Measurements from ENCODE around the gene GALNT9.
A peak's percentile ranks its signal among the peaks of the same experiment; 100 is the strongest.

The GALNT9 gene

GRCh38 chr12:132342251-132343227 is 13.2 kb upstream of the GALNT9 start:
- H3K4me1 Mint-ChIP-seq = no peaks in the 10 kb centered on the region
- peaks cover 13% of the 10 kb centered on the region for H3K27me3 Mint-ChIP-seq
- no peak overlapping the region for H3K27ac Mint-ChIP-seq
- no peak for DNase-seq
- CTCF ChIA-PET = no interaction called here
- H3K36me3 Mint-ChIP-seq = no peaks in the 10 kb centered on the region
- peaks cover 8% of the 10 kb centered on the region for H3K9me3 Mint-ChIP-seq
- no peak overlapping the region for H3K4me3 Mint-ChIP-seq

- Mint-ChIP-seq H3K4me1 (no peaks in the 10 kb centered on the region), H3K4me3 (no peak overlapping the region), H3K9me3 (peaks cover 8% of the 10 kb centered on the region), H3K36me3 (no peaks in the 10 kb centered on the region), H3K27me3 (peaks cover 13% of the 10 kb centered on the region), H3K27ac (no peak overlapping the region)
- CTCF ChIA-PET = interaction anchor here (0.6 kb wide), 1 partner anchor 783 kb away, joined by 3 read pairs; no protein-coding TSS in a partner anchor
- no peak for DNase-seq
Measured at GRCh38 chr12:132341318-132342050, 12.1 kb upstream of the GALNT9 start.

- Mint-ChIP-seq H3K36me3 (no peaks in the 10 kb centered on the region), H3K9me3 (peaks cover 9% of the 10 kb centered on the region), H3K4me1 (no peaks in the 10 kb centered on the region), H3K4me3 (no peak overlapping the region), H3K27me3 (peaks cover 13% of the 10 kb centered on the region), H3K27ac (no peak overlapping the region)
- no peak for DNase-seq
- CTCF ChIA-PET = no interaction called here
Measured at GRCh38 chr12:132340266-132341035, 11.1 kb upstream of the GALNT9 start.

GRCh38 chr12:132339856-132340255 is 10.5 kb upstream of the GALNT9 start:
- H3K27me3 Mint-ChIP-seq = peaks cover 13% of the 10 kb centered on the region
- CTCF ChIA-PET = no interaction called here

GRCh38 chr12:132338781-132339180 is 9.4 kb upstream of the GALNT9 start:
- CTCF ChIA-PET = no interaction called here
- Mint-ChIP-seq H3K4me3 (no peak overlapping the region), H3K36me3 (no peaks in the 10 kb centered on the region), H3K9me3 (peaks cover 12% of the 10 kb centered on the region), H3K27me3 (peaks cover 12% of the 10 kb centered on the region), H3K4me1 (no peaks in the 10 kb centered on the region), H3K27ac (no peak overlapping the region)
- DNase-seq = no peak

More at GRCh38 chr12:132339856-132340255, 10.5 kb upstream of the GALNT9 start:
- no peak overlapping the region for H3K27ac Mint-ChIP-seq
- no peak overlapping the region for H3K4me3 Mint-ChIP-seq
- DNase-seq = no peak
- H3K9me3 Mint-ChIP-seq = peaks cover 12% of the 10 kb centered on the region
- no peaks in the 10 kb centered on the region for H3K4me1 Mint-ChIP-seq
- no peaks in the 10 kb centered on the region for H3K36me3 Mint-ChIP-seq

- no peak overlapping the region for H3K27ac Mint-ChIP-seq
- peaks cover 9% of the 10 kb centered on the region for H3K27me3 Mint-ChIP-seq
- peaks cover 12% of the 10 kb centered on the region for H3K9me3 Mint-ChIP-seq
- H3K4me1 Mint-ChIP-seq = no peaks in the 10 kb centered on the region
- no peaks in the 10 kb centered on the region for H3K36me3 Mint-ChIP-seq
- DNase-seq = no peak
- no peak overlapping the region for H3K4me3 Mint-ChIP-seq
- CTCF ChIA-PET = no interaction called here
Measured at GRCh38 chr12:132338311-132338710, 8.9 kb upstream of the GALNT9 start.

GRCh38 chr12:132337557-132337956 is 8.2 kb upstream of the GALNT9 start:
- DNase-seq = no peak
- H3K27ac Mint-ChIP-seq = no peak overlapping the region
- no peaks in the 10 kb centered on the region for H3K4me1 Mint-ChIP-seq
- H3K36me3 Mint-ChIP-seq = no peaks in the 10 kb centered on the region
- peaks cover 9% of the 10 kb centered on the region for H3K27me3 Mint-ChIP-seq
- no peak overlapping the region for H3K4me3 Mint-ChIP-seq
- H3K9me3 Mint-ChIP-seq = peaks cover 6% of the 10 kb centered on the region
- CTCF ChIA-PET = interaction anchor here (1.4 kb wide), 1 partner anchor 177 kb away, joined by 3 read pairs; no protein-coding TSS in a partner anchor

GRCh38 chr12:132336451-132337413 is 7.3 kb upstream of the GALNT9 start:
- Mint-ChIP-seq H3K9me3 (peaks cover 4% of the 10 kb centered on the region), H3K27me3 (peaks cover 9% of the 10 kb centered on the region), H3K4me1 (no peaks in the 10 kb centered on the region), H3K27ac (no peak overlapping the region), H3K4me3 (no peak overlapping the region), H3K36me3 (no peaks in the 10 kb centered on the region)
- no peak for DNase-seq
- CTCF ChIA-PET = interaction anchor here (1.4 kb wide), 1 partner anchor 176 kb away, joined by 3 read pairs; no protein-coding TSS in a partner anchor

GRCh38 chr12:132335179-132335756 is 5.9 kb upstream of the GALNT9 start:
- CTCF ChIA-PET = no interaction called here
- peak overlapping the region; percentile 0 for H3K27ac Mint-ChIP-seq
- no peak overlapping the region for H3K4me3 Mint-ChIP-seq

GRCh38 chr12:132333766-132334165 is 4.4 kb upstream of the GALNT9 start:
- no peak for DNase-seq
- H3K27me3 Mint-ChIP-seq = peaks cover 22% of the 10 kb centered on the region
- no peaks in the 10 kb centered on the region for H3K4me1 Mint-ChIP-seq
- CTCF ChIA-PET = no interaction called here
- peaks cover 11% of the 10 kb centered on the region for H3K9me3 Mint-ChIP-seq
- no peak overlapping the region for H3K27ac Mint-ChIP-seq
- H3K36me3 Mint-ChIP-seq = no peaks in the 10 kb centered on the region
- no peak overlapping the region for H3K4me3 Mint-ChIP-seq

More at GRCh38 chr12:132335179-132335756, 5.9 kb upstream of the GALNT9 start:
- Mint-ChIP-seq H3K27me3 (peaks cover 15% of the 10 kb centered on the region), H3K9me3 (peaks cover 11% of the 10 kb centered on the region), H3K4me1 (no peaks in the 10 kb centered on the region), H3K36me3 (no peaks in the 10 kb centered on the region)
- no peak for DNase-seq

GRCh38 chr12:132333273-132333672 is 3.9 kb upstream of the GALNT9 start:
- no peaks in the 10 kb centered on the region for H3K4me1 Mint-ChIP-seq
- H3K9me3 Mint-ChIP-seq = peaks cover 11% of the 10 kb centered on the region
- no peak overlapping the region for H3K4me3 Mint-ChIP-seq
- no peak for DNase-seq
- peaks cover 27% of the 10 kb centered on the region for H3K27me3 Mint-ChIP-seq
- H3K36me3 Mint-ChIP-seq = no peaks in the 10 kb centered on the region
- no peak overlapping the region for H3K27ac Mint-ChIP-seq
- CTCF ChIA-PET = no interaction called here

- Mint-ChIP-seq H3K27ac (no peak overlapping the region), H3K36me3 (no peaks in the 10 kb centered on the region), H3K27me3 (peaks cover 55% of the 10 kb centered on the region), H3K4me3 (no peak overlapping the region), H3K9me3 (peaks cover 10% of the 10 kb centered on the region), H3K4me1 (peaks cover 3% of the 10 kb centered on the region)
- CTCF ChIA-PET = no interaction called here
- DNase-seq = no peak
Measured at GRCh38 chr12:132330549-132330881, 1.1 kb upstream of the GALNT9 start.
